WERI-Rb-1 (cell line): Measurements from ENCODE around the gene PMVK.

Experiments
- DNase-seq: peaks from one replicate; pipeline ENCODE4 v3.0.0-alpha.2; 2020
- H3K27ac ChIP-seq: fragments of 250-450 bp; sonication (Bioruptor Pico); 2 replicates; pipeline ENCODE4 v1.5.1; 2020; ENCODE audit warnings: mild to moderate bottlenecking, moderate library complexity
- H3K27me3 ChIP-seq: fragments of 250-450 bp; sonication (Bioruptor Pico); 2 replicates; pipeline ENCODE4 v1.5.1; 2021; ENCODE audit warnings: mild to moderate bottlenecking, low read depth, moderate library complexity; ENCODE audit not compliant: insufficient read depth, severe bottlenecking
- H3K36me3 ChIP-seq: fragments of 250-450 bp; sonication (Bioruptor Pico); 2 replicates; pipeline ENCODE4 v1.5.1; 2020; ENCODE audit warnings: mild to moderate bottlenecking, moderate library complexity
- H3K4me3 ChIP-seq: 2 replicates; pipeline ENCODE4 v1.5.1; 2011; ENCODE audit warnings: low read depth, mild to moderate bottlenecking, control low read depth, low read length
- H3K9me3 ChIP-seq: fragments of 250-450 bp; sonication (Bioruptor Pico); 2 replicates; pipeline ENCODE4 v1.5.1; 2021; ENCODE audit warnings: mild to moderate bottlenecking, moderate library complexity; ENCODE audit not compliant: severe bottlenecking
- TF ChIP-seq, protein P1 (sequence below): IDR thresholded peaks from 2 replicates; pipeline ENCODE4 v1.5.1; 2011; ENCODE audit warnings: low read depth, mild to moderate bottlenecking, control low read depth, inconsistent platforms, low read length

PMVK gene

DNA sequence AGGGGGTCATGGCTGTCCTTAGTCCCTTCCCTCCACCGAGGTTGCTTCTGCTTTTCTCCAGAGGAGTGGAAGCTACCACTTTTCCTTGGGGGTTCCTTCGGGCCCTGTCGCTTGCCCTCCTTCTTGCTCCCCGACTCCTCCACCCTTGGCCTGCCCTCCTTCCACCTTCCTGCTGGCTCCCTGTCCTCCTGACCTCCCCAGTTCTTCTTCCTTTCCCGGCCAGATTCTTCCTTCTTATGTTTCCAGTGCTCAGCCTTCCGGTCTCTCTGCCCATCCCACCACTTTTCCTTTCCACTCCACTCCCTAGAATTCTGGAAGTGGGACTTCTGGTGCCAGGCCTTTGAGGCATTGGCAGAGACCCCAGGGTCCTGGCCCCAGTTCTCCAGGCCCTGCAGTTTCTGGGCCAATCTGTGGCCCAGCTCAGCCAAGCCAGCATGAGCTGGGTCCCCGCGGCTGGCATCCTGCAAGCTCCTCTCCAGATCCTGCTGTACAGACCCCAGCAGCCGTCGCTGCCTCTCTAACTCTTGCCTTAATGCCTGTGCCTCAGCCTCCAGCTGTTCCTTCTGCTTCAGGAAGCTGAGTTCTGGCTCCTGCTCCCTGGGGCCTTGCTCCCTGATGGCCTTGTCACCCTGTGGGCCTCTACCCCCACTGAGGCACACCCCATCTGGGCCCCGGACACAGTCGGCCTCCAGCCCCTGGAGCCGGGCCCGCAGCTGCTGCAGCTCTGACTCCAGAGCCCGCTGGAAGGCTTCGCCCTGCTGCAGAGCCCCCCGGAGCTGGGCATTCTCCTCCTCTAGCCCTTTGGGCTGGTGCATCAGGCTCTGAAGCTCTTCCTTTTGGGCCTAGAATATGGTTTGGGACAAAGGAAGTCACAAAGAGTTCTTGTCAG lies 9.7 kb upstream of the PMVK start:
- no peak for DNase-seq

DNA sequence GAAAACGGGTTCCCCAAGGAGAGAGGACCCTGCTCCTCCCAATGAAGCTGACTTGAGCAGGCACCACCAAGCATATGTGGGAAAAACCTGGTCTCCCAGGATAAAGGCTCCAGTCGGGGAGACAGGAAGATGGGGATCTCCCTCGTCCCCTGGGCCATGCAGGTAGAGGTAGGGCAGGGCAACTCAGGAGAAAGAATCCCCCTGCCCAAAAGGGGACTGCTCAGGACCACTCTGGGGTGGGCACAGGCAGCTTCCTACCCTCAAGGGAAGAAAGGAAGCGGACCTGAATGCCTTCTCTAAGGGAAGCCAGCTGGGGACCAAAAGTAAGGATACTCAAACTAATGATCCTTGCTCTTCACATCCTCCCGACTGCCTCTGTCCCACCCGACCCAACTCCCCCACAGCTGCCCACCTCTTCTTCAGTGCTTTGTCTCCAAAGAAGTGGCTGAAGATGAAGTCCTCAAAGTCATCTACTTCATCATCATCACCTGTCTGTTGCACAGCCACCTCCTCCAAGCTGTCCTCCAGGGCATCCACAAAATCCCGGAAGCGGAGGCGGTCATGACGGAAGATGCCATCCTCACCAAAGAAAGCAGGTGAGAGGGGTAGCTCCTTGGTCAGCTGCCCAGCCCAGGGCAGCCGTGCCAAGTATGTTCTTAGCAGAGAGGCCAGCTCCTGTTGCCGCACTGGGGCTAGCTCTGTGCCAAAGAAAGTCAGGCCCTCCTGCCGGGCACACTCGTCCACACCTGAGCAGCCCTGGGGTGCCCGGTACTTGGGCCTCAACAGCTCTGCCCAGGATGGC lies 8.8 kb upstream of the PMVK start:
- peaks cover 54% of the 10 kb centered on the region for H3K36me3 ChIP-seq

More for the DNA sequence above, 9.7 kb upstream of the PMVK start:
- TF ChIP-seq, protein P1, sequence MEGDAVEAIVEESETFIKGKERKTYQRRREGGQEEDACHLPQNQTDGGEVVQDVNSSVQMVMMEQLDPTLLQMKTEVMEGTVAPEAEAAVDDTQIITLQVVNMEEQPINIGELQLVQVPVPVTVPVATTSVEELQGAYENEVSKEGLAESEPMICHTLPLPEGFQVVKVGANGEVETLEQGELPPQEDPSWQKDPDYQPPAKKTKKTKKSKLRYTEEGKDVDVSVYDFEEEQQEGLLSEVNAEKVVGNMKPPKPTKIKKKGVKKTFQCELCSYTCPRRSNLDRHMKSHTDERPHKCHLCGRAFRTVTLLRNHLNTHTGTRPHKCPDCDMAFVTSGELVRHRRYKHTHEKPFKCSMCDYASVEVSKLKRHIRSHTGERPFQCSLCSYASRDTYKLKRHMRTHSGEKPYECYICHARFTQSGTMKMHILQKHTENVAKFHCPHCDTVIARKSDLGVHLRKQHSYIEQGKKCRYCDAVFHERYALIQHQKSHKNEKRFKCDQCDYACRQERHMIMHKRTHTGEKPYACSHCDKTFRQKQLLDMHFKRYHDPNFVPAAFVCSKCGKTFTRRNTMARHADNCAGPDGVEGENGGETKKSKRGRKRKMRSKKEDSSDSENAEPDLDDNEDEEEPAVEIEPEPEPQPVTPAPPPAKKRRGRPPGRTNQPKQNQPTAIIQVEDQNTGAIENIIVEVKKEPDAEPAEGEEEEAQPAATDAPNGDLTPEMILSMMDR, result no peak
- H3K9me3 ChIP-seq, result no peaks in the 10 kb centered on the region
- no peak overlapping the region for H3K4me3 ChIP-seq
- H3K27me3 ChIP-seq, result no peaks in the 10 kb centered on the region
- peaks cover 63% of the 10 kb centered on the region for H3K36me3 ChIP-seq
- H3K27ac ChIP-seq, result no peak overlapping the region

DNA sequence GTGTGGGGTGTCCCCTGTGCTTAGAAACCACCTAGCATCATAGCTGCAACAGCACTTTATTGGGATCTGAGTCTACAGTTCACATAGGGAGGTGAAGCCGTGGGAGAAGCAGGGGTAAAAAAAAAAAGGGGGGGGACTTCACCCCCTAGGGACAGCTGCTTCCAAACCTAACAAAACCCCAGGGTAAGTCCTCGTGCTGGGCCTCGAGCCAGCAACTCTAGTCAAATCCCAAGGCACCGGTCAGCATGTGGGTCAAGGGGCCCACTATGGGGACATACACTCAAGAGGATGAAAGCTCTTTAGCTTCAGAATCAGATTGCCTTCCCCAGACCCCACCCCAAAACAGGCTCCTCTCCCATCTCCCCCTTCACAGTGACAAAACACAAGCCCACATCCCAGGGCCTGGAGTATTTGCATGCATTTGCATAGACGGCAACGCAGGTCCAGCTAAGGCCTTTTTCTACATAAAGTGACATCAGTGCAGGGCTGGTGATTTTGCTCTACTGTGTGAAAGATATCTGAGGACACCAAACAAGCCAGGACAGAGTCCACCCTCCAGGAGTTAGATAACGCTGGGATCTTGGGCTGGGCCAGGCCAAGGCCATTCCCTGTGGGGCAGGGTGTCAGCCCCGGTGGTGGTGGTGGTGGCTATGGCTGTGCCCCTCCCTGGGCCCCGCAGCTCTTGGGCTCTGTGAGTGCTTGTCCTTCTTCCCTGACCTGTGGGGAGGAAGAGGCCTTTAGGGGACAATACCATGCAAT lies 8.1 kb upstream of the PMVK start:
- Histone ChIP-seq H3K27me3 (no peaks in the 10 kb centered on the region), H3K27ac (0 out of 2 replicates have a peak overlapping the region, but pooled peaks have one; percentile 7), H3K36me3 (peaks cover 49% of the 10 kb centered on the region), H3K9me3 (no peaks in the 10 kb centered on the region), H3K4me3 (no peak overlapping the region)
- DNase-seq, result no peak
- TF ChIP-seq, protein P1, result no peak

More for the DNA sequence above, 8.8 kb upstream of the PMVK start:
- no peak overlapping the region for H3K4me3 ChIP-seq
- TF ChIP-seq, protein P1, result no peak
- no peak for DNase-seq
- no peaks in the 10 kb centered on the region for H3K9me3 ChIP-seq
- no peaks in the 10 kb centered on the region for H3K27me3 ChIP-seq
- no peak overlapping the region for H3K27ac ChIP-seq

DNA sequence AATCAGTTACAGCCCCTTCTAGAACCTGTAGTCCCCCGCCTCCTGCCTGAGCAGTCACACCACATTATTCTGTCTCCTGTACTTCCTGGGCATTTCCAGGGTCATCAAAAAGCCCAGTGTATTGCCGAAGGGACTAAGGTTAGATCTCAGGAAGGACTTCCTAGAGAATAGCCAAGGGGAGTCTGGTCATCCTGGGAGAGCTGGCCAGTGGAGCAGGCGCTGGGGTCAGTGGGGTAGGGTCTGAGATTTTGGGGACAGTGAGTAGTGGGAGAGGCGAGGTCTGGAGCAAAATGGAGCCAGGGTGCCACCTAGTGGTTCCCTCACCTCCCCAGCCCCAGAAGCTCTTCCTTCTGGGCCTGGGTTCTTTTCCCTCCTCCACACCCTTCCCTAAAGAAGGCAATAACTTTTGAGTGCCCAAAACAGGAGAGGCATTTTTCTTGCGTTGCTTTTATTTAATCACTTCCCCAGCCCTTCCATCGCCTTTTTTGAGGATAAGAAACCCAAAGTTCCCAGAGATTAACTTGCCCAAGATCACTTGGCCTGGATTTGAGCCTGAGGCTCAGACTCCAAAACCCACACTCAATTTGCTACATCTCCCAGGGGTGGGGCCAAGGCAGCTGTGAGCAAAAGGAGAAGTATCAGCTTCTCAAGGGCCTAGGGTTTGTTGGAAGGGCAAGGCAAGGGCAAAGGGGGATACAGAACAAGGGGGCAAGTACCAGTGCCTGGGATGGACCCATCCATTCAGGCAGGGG lies 7.3 kb upstream of the PMVK start:
- TF ChIP-seq, protein P1, result peak; percentile 100
- no peaks in the 10 kb centered on the region for H3K27me3 ChIP-seq
- H3K4me3 ChIP-seq, result no peak overlapping the region
- H3K9me3 ChIP-seq, result no peaks in the 10 kb centered on the region
- DNase-seq, result peak; percentile 76
- H3K36me3 ChIP-seq, result peaks cover 46% of the 10 kb centered on the region
- 0 out of 2 replicates have a peak overlapping the region, but pooled peaks have one; percentile 7 for H3K27ac ChIP-seq
